SK-N-SH treated with all-trans-retinoic acid at 6 μM for 48 hours (cell line): ENCODE measurements around the gene C12orf57.

Experiments
- ATAC-seq: fragments of 200-7000 bp; cut with Tn5 transposase; 3 replicates; pipeline ENCODE4 v1.9.1; 2020; ENCODE audit warnings: mild to moderate bottlenecking, moderate library complexity
- ARNTL ChIP-seq: fragments of 450-650 bp; formaldehyde crosslinking; IDR thresholded peaks from 2 replicates; pipeline ENCODE4 v1.5.0; 2020; ENCODE audit warnings: low read depth, mild to moderate bottlenecking, moderate library complexity, borderline replicate concordance
- BACH2 ChIP-seq: fragments of 250-450 bp; sonication (Bioruptor Pico); IDR thresholded peaks from 2 replicates; pipeline ENCODE4 v1.9.0; 2021; ENCODE audit warnings: mild to moderate bottlenecking, borderline replicate concordance
- CSDC2 ChIP-seq: fragments of 250-450 bp; sonication (Bioruptor Pico); IDR thresholded peaks from 2 replicates; pipeline ENCODE4 v1.5.0; 2020; ENCODE audit warnings: mild to moderate bottlenecking, moderate library complexity
- ESRRG ChIP-seq: fragments of 250-450 bp; sonication (Bioruptor Pico); IDR thresholded peaks from 2 replicates; pipeline ENCODE4 v1.6.1; 2021; ENCODE audit warnings: mild to moderate bottlenecking
- GLIS3 ChIP-seq: fragments of 250-450 bp; sonication (Bioruptor Pico); IDR thresholded peaks from 2 replicates; pipeline ENCODE4 v1.5.0; 2020; ENCODE audit warnings: mild to moderate bottlenecking, moderate library complexity
- ISL1 ChIP-seq: fragments of 250-450 bp; sonication (Bioruptor Pico); IDR thresholded peaks from 2 replicates; pipeline ENCODE4 v2.1.2; 2022; ENCODE audit warnings: mild to moderate bottlenecking, moderate library complexity
- OSR1 ChIP-seq: fragments of 250-450 bp; sonication (Bioruptor Pico); IDR thresholded peaks from 2 replicates; pipeline ENCODE4 v1.8.0; 2022; ENCODE audit warnings: moderate library complexity, mild to moderate bottlenecking, inconsistent platforms
- PPARA ChIP-seq: fragments of 250-450 bp; sonication (Bioruptor Pico); IDR thresholded peaks from 2 replicates; pipeline ENCODE4 v1.5.0; 2020; ENCODE audit warnings: mild to moderate bottlenecking, borderline replicate concordance
- RARB ChIP-seq: fragments of 250-450 bp; sonication (Bioruptor Pico); IDR thresholded peaks from 2 replicates; pipeline ENCODE4 v1.8.0; 2021; ENCODE audit warnings: mild to moderate bottlenecking, moderate library complexity
- SNAI2 ChIP-seq: fragments of 250-450 bp; sonication (Bioruptor Pico); IDR thresholded peaks from 2 replicates; pipeline ENCODE4 v1.5.0; 2020; ENCODE audit warnings: mild to moderate bottlenecking, moderate library complexity
- TCF4 ChIP-seq: fragments of 250-450 bp; sonication (Bioruptor Pico); IDR thresholded peaks from 2 replicates; pipeline ENCODE4 v1.8.0; 2021; ENCODE audit warnings: mild to moderate bottlenecking, moderate library complexity, borderline replicate concordance
- ZC3H10 ChIP-seq: fragments of 250-450 bp; sonication (Bioruptor Pico); IDR thresholded peaks from 2 replicates; pipeline ENCODE4 v1.5.1; 2021; ENCODE audit warnings: mild to moderate bottlenecking, moderate library complexity
- ZFP3 ChIP-seq: fragments of 250-450 bp; sonication (Bioruptor Pico); IDR thresholded peaks from 2 replicates; pipeline ENCODE4 v1.5.0; 2020; ENCODE audit warnings: mild to moderate bottlenecking, moderate library complexity
- ZFP30 ChIP-seq: fragments of 450-650 bp; formaldehyde crosslinking; IDR thresholded peaks from 2 replicates; pipeline ENCODE4 v1.5.0; 2022; ENCODE audit warnings: mild to moderate bottlenecking, moderate library complexity
- ZNF565 ChIP-seq: fragments of 450-650 bp; formaldehyde crosslinking; conservative IDR thresholded peaks from 2 replicates; pipeline ENCODE4 v1.5.0; 2020; ENCODE audit warnings: low read depth, mild to moderate bottlenecking, moderate library complexity
- ZNF70 ChIP-seq: fragments of 450-650 bp; formaldehyde crosslinking; IDR thresholded peaks from 2 replicates; pipeline ENCODE4 v1.5.0; 2020; ENCODE audit warnings: mild to moderate bottlenecking, moderate library complexity
- ZNF8 ChIP-seq: fragments of 450-650 bp; formaldehyde crosslinking; IDR thresholded peaks from 2 replicates; pipeline ENCODE4 v1.5.0; 2020; ENCODE audit warnings: mild to moderate bottlenecking, moderate library complexity
- TF ChIP-seq, protein P1 (sequence below): fragments of 250-450 bp; sonication (Bioruptor Pico); IDR thresholded peaks from 2 replicates; pipeline ENCODE4 v1.5.0; 2020; ENCODE audit warnings: mild to moderate bottlenecking, moderate library complexity
- TF ChIP-seq, protein P2 (sequence below): fragments of 250-450 bp; sonication (Bioruptor Pico); IDR thresholded peaks from 2 replicates; pipeline ENCODE4 v1.5.1; 2020; ENCODE audit warnings: low read depth, mild to moderate bottlenecking, moderate library complexity
- TF ChIP-seq, protein P3 (sequence below): fragments of 250-450 bp; sonication (Bioruptor Pico); IDR thresholded peaks from 2 replicates; pipeline ENCODE4 v1.8.0; 2020; ENCODE audit warnings: mild to moderate bottlenecking, moderate library complexity, borderline replicate concordance
- TF ChIP-seq, protein P4 (sequence below): fragments of 250-450 bp; sonication (Bioruptor Pico); IDR thresholded peaks from 2 replicates; pipeline ENCODE4 v1.5.1; 2021; ENCODE audit warnings: mild to moderate bottlenecking, moderate library complexity

C12orf57 gene

DNA sequence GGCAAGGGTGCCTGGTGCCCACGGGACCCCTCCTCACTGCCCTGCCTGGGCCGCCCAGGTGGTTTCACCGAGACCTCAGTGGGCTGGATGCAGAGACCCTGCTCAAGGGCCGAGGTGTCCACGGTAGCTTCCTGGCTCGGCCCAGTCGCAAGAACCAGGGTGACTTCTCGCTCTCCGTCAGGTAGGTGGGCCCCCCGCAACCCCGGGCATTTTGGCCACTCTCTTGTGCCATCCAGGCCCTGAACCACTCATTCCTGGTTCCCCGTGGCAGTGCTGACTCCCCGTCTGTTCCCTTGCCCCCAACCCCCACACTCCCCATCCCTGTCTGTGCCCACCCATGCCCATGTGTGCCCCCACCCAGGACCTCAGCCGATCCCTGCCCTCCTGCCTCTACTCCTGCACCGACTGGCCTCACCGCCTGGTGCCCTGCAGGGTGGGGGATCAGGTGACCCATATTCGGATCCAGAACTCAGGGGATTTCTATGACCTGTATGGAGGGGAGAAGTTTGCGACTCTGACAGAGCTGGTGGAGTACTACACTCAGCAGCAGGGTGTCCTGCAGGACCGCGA is 7.8 kb downstream of the C12orf57 start:
- TF ChIP-seq ZFP3 (CRISPR knock-in tag) (no peak), ZFP30 (no peak), ISL1 (CRISPR knock-in tag) (no peak), RARB (CRISPR knock-in tag) (no peak), CSDC2 (no peak), ESRRG (CRISPR knock-in tag) (no peak), BACH2 (CRISPR knock-in tag) (no peak), ZNF8 (no peak), ZNF70 (CRISPR knock-in tag) (no peak), GLIS3 (CRISPR knock-in tag) (no peak), ARNTL (CRISPR knock-in tag) (no peak), TCF4 (CRISPR knock-in tag) (no peak), ZNF565 (CRISPR knock-in tag) (no peak), SNAI2 (CRISPR knock-in tag) (no peak), PPARA (CRISPR knock-in tag) (no peak)
- TF ChIP-seq, protein P1, sequence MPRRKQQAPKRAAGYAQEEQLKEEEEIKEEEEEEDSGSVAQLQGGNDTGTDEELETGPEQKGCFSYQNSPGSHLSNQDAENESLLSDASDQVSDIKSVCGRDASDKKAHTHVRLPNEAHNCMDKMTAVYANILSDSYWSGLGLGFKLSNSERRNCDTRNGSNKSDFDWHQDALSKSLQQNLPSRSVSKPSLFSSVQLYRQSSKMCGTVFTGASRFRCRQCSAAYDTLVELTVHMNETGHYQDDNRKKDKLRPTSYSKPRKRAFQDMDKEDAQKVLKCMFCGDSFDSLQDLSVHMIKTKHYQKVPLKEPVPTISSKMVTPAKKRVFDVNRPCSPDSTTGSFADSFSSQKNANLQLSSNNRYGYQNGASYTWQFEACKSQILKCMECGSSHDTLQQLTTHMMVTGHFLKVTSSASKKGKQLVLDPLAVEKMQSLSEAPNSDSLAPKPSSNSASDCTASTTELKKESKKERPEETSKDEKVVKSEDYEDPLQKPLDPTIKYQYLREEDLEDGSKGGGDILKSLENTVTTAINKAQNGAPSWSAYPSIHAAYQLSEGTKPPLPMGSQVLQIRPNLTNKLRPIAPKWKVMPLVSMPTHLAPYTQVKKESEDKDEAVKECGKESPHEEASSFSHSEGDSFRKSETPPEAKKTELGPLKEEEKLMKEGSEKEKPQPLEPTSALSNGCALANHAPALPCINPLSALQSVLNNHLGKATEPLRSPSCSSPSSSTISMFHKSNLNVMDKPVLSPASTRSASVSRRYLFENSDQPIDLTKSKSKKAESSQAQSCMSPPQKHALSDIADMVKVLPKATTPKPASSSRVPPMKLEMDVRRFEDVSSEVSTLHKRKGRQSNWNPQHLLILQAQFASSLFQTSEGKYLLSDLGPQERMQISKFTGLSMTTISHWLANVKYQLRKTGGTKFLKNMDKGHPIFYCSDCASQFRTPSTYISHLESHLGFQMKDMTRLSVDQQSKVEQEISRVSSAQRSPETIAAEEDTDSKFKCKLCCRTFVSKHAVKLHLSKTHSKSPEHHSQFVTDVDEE (CRISPR knock-in tag) = no peak
- TF ChIP-seq, protein P2, sequence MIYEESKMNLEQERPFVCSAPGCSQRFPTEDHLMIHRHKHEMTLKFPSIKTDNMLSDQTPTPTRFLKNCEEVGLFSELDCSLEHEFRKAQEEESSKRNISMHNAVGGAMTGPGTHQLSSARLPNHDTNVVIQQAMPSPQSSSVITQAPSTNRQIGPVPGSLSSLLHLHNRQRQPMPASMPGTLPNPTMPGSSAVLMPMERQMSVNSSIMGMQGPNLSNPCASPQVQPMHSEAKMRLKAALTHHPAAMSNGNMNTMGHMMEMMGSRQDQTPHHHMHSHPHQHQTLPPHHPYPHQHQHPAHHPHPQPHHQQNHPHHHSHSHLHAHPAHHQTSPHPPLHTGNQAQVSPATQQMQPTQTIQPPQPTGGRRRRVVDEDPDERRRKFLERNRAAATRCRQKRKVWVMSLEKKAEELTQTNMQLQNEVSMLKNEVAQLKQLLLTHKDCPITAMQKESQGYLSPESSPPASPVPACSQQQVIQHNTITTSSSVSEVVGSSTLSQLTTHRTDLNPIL (CRISPR knock-in tag) = no peak
- TF ChIP-seq, protein P3, sequence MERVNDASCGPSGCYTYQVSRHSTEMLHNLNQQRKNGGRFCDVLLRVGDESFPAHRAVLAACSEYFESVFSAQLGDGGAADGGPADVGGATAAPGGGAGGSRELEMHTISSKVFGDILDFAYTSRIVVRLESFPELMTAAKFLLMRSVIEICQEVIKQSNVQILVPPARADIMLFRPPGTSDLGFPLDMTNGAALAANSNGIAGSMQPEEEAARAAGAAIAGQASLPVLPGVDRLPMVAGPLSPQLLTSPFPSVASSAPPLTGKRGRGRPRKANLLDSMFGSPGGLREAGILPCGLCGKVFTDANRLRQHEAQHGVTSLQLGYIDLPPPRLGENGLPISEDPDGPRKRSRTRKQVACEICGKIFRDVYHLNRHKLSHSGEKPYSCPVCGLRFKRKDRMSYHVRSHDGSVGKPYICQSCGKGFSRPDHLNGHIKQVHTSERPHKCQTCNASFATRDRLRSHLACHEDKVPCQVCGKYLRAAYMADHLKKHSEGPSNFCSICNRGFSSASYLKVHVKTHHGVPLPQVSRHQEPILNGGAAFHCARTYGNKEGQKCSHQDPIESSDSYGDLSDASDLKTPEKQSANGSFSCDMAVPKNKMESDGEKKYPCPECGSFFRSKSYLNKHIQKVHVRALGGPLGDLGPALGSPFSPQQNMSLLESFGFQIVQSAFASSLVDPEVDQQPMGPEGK (CRISPR knock-in tag) = no peak
- TF ChIP-seq, protein P4, sequence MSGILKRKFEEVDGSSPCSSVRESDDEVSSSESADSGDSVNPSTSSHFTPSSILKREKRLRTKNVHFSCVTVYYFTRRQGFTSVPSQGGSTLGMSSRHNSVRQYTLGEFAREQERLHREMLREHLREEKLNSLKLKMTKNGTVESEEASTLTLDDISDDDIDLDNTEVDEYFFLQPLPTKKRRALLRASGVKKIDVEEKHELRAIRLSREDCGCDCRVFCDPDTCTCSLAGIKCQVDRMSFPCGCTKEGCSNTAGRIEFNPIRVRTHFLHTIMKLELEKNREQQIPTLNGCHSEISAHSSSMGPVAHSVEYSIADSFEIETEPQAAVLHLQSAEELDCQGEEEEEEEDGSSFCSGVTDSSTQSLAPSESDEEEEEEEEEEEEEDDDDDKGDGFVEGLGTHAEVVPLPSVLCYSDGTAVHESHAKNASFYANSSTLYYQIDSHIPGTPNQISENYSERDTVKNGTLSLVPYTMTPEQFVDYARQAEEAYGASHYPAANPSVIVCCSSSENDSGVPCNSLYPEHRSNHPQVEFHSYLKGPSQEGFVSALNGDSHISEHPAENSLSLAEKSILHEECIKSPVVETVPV = no peak
- ATAC-seq = no peak

DNA sequence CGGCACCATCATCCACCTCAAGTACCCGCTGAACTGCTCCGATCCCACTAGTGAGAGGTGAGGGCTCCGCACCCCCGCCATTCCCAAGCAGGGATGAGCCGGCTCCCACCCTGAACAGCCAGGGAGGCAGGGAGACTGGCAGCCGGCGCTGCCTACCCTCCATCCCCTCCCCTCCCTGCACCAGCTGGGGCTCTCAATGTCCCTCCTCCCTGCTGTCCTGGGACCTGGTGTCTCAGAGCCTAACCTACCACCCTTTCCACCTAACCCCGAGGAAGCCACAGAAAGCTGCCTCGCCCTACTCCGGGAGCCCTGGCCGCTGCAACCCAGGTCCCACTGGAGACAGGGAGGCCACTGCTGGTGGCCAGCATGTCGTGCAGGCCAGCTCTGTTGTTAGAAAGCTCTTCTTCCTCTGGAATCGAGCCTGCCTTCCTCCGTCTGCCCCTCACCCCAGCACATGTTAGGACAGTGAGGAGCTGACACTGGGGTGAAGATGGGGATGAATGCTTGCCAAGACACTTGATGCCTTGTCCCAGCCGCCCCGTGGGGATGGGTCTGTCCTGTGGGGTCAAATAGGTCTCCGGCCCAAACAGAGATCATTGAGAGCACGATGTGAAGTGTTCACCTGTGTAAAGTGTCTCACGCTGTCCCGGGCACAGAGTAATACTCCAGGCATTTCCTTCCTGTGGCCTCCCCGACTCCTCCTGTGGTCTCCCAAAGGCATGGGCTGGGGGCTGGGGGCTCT is 8.5 kb downstream of the C12orf57 start:
- ATAC-seq = no peak
- TF ChIP-seq, protein P2 (CRISPR knock-in tag) = no peak
- TF ChIP-seq ZNF8 (no peak), RARB (CRISPR knock-in tag) (no peak), TCF4 (CRISPR knock-in tag) (no peak), SNAI2 (CRISPR knock-in tag) (no peak), ZC3H10 (no peak), BACH2 (CRISPR knock-in tag) (no peak), OSR1 (CRISPR knock-in tag) (no peak), ZNF70 (CRISPR knock-in tag) (no peak)
- TF ChIP-seq, protein P4 = no peak
